ENCODE data around the gene SIM1.

The SIM1 gene

GRCh38 chr6:100454551-100455229 is 10.0 kb downstream of the SIM1 start:
- TF ChIP-seq CREB1 (IDR thresholded peaks at IDR 0.05; ENCODE audit: low read depth) (no peak), CEBPB (IDR thresholded peaks at IDR 0.05) (no peak), USF1 (IDR thresholded peaks at IDR 0.05) (no peak), YY1 (IDR thresholded peaks at IDR 0.05; ENCODE audit: low read depth) (no peak), REST (IDR thresholded peaks at IDR 0.05; ENCODE audit: low read depth) (no peak), TCF12 (IDR thresholded peaks at IDR 0.05; ENCODE audit: low read depth) (no peak), EGR1 (IDR thresholded peaks at IDR 0.05) (no peak), TEAD4 (IDR thresholded peaks at IDR 0.05) (no peak), MAX (IDR thresholded peaks at IDR 0.05) (no peak), NFIC (IDR thresholded peaks at IDR 0.05) (no peak), EP300 (IDR thresholded peaks at IDR 0.05; ENCODE audit: borderline replicate concordance) (no peak), ZBTB7A (IDR thresholded peaks at IDR 0.05; ENCODE audit: low read depth) (no peak), TAF1 (IDR thresholded peaks at IDR 0.05; ENCODE audit: low read depth) (no peak), FOXM1 (IDR thresholded peaks at IDR 0.05; ENCODE audit: borderline replicate concordance, low read depth) (no peak), RAD21 (IDR thresholded peaks at IDR 0.05; ENCODE audit: low read depth) (no peak)

GRCh38 chr6:100453701-100454521 is 10.8 kb downstream of the SIM1 start:
- no peak for TF ChIP-seq USF1 (IDR thresholded peaks at IDR 0.05)
- no peak for TF ChIP-seq TEAD4 (IDR thresholded peaks at IDR 0.05)
- TF ChIP-seq ZBTB7A (IDR thresholded peaks at IDR 0.05; ENCODE audit: low read depth) = no peak

GRCh38 chr6:100452998-100453397 is 11.7 kb downstream of the SIM1 start:
- TF ChIP-seq RAD21 (IDR thresholded peaks at IDR 0.05; ENCODE audit: low read depth) = no peak
- TF ChIP-seq NFIC (IDR thresholded peaks at IDR 0.05) = no peak

- TF ChIP-seq YY1 (IDR thresholded peaks at IDR 0.05; ENCODE audit: low read depth) = no peak
- TF ChIP-seq TCF12 (IDR thresholded peaks at IDR 0.05; ENCODE audit: low read depth) = no peak
- TF ChIP-seq MAX (IDR thresholded peaks at IDR 0.05) = no peak
- TF ChIP-seq RAD21 (IDR thresholded peaks at IDR 0.05; ENCODE audit: low read depth) = no peak
- TF ChIP-seq EGR1 (IDR thresholded peaks at IDR 0.05) = no peak
- TF ChIP-seq CREB1 (IDR thresholded peaks at IDR 0.05; ENCODE audit: low read depth) = no peak
- TF ChIP-seq USF1 (IDR thresholded peaks at IDR 0.05) = no peak
- no peak for TF ChIP-seq TEAD4 (IDR thresholded peaks at IDR 0.05)
- no peak for TF ChIP-seq FOXM1 (IDR thresholded peaks at IDR 0.05; ENCODE audit: borderline replicate concordance, low read depth)
- no peak for TF ChIP-seq REST (IDR thresholded peaks at IDR 0.05; ENCODE audit: low read depth)
- no peak for TF ChIP-seq EP300 (IDR thresholded peaks at IDR 0.05; ENCODE audit: borderline replicate concordance)
- TF ChIP-seq TAF1 (IDR thresholded peaks at IDR 0.05; ENCODE audit: low read depth) = no peak
- TF ChIP-seq CEBPB (IDR thresholded peaks at IDR 0.05) = no peak
- TF ChIP-seq NFIC (IDR thresholded peaks at IDR 0.05) = no peak
These were observed 13.1 kb downstream of the SIM1 start for GRCh38 chr6:100451577-100451976.

GRCh38 chr6:100449239-100449691 is 15.5 kb downstream of the SIM1 start:
- TF ChIP-seq TEAD4 (IDR thresholded peaks at IDR 0.05) (no peak), NFIC (IDR thresholded peaks at IDR 0.05) (no peak), YY1 (IDR thresholded peaks at IDR 0.05; ENCODE audit: low read depth) (no peak), FOXM1 (IDR thresholded peaks at IDR 0.05; ENCODE audit: borderline replicate concordance, low read depth) (no peak), EGR1 (IDR thresholded peaks at IDR 0.05) (no peak), RAD21 (IDR thresholded peaks at IDR 0.05; ENCODE audit: low read depth) (no peak), TCF12 (IDR thresholded peaks at IDR 0.05; ENCODE audit: low read depth) (no peak), USF1 (IDR thresholded peaks at IDR 0.05) (no peak), CREB1 (IDR thresholded peaks at IDR 0.05; ENCODE audit: low read depth) (no peak), MAX (IDR thresholded peaks at IDR 0.05) (no peak), ZBTB7A (IDR thresholded peaks at IDR 0.05; ENCODE audit: low read depth) (no peak), CEBPB (IDR thresholded peaks at IDR 0.05) (no peak), REST (IDR thresholded peaks at IDR 0.05; ENCODE audit: low read depth) (no peak), EP300 (IDR thresholded peaks at IDR 0.05; ENCODE audit: borderline replicate concordance) (no peak), TAF1 (IDR thresholded peaks at IDR 0.05; ENCODE audit: low read depth) (no peak)
